Ectodermal cell (in vitro differentiated cells): ENCODE results near the gene C2orf68.
"Not testable (repeated sequence)": the region's sequence is repeated elsewhere in the genome, so short reads cannot be mapped to it uniquely, and the experiment has no call there.

ENCODE experiments used
- H3K27ac ChIP-seq: 2 replicates; pipeline ENCODE4 v1.7.0; 2013; ENCODE audit warnings: mild to moderate bottlenecking, low read depth, low read length; ENCODE audit not compliant: insufficient read depth, poor library complexity, severe bottlenecking
- H3K27me3 ChIP-seq: 2 replicates; pipeline ENCODE4 v1.7.0; 2013; ENCODE audit warnings: mild to moderate bottlenecking, low read length; ENCODE audit not compliant: insufficient read depth, control insufficient read depth, poor library complexity, severe bottlenecking
- H3K36me3 ChIP-seq: one replicate; pipeline ENCODE4 v1.7.0; 2013; ENCODE audit warnings: low read length; ENCODE audit not compliant: control insufficient read depth, insufficient read depth
- H3K4me1 ChIP-seq: one replicate; pipeline ENCODE4 v1.7.0; 2013; ENCODE audit warnings: low read length; ENCODE audit not compliant: control insufficient read depth, insufficient read depth
- H3K4me3 ChIP-seq: 2 replicates; pipeline ENCODE4 v1.7.0; 2013; ENCODE audit warnings: low read depth, low read length, control low read depth; ENCODE audit not compliant: insufficient read depth
- H3K9me3 ChIP-seq: 2 replicates; pipeline ENCODE4 v1.7.0; 2013; ENCODE audit warnings: mild to moderate bottlenecking, low read length, moderate library complexity; ENCODE audit not compliant: control insufficient read depth
- WGBS, 2 experiments: methylation state at CpG; one replicate each; pipeline ENCODE4 v1.1.7; 2013; ENCODE audit warnings: missing lambda C conversion rate in 2 of 2; 5-methylcytosine and 5-hydroxymethylcytosine counted together

C2orf68 gene

GRCh38 chr2:85611217-85611704 is 605 bp downstream of the C2orf68 start:
- Histone ChIP-seq H3K4me3 (peak overlapping the region; percentile 95), H3K9me3 (no peaks in the 10 kb centered on the region), H3K27me3 (no peaks in the 10 kb centered on the region), H3K36me3 (peaks cover 18% of the 10 kb centered on the region), H3K4me1 (no peaks in the 10 kb centered on the region), H3K27ac (no peak overlapping the region)
- 10% methylated on average over 24 of the region's 24 CpGs for WGBS, 2 experiments

GRCh38 chr2:85607268-85608215 is 4.3 kb downstream of the C2orf68 start:
- Histone ChIP-seq H3K36me3 (peaks cover 18% of the 10 kb centered on the region), H3K27me3 (no peaks in the 10 kb centered on the region), H3K4me3 (no peak overlapping the region), H3K4me1 (no peaks in the 10 kb centered on the region), H3K27ac (no peak overlapping the region), H3K9me3 (no peaks in the 10 kb centered on the region)
- 97% methylated on average over 9 of the region's 9 CpGs for WGBS, 2 experiments

GRCh38 chr2:85606116-85606455 is 5.8 kb downstream of the C2orf68 start:
- no peak overlapping the region for H3K4me3 ChIP-seq
- peak overlapping the region; percentile 50 for H3K27ac ChIP-seq
- no peaks in the 10 kb centered on the region for H3K9me3 ChIP-seq
- no peaks in the 10 kb centered on the region for H3K4me1 ChIP-seq
- 98% methylated on average over 7 of the region's 7 CpGs for WGBS, 2 experiments
- H3K27me3 ChIP-seq = no peaks in the 10 kb centered on the region
- peaks cover 18% of the 10 kb centered on the region for H3K36me3 ChIP-seq

GRCh38 chr2:85605406-85606115 is 6.3 kb downstream of the C2orf68 start:
- Histone ChIP-seq H3K36me3 (peaks cover 18% of the 10 kb centered on the region), H3K4me1 (no peaks in the 10 kb centered on the region), H3K4me3 (no peak overlapping the region), H3K9me3 (no peaks in the 10 kb centered on the region), H3K27ac (no peak overlapping the region), H3K27me3 (no peaks in the 10 kb centered on the region)
- WGBS, 2 experiments = 93 to 96% methylated on average over 4 of the region's 4 CpGs

- 93 to 95% methylated on average over 5 of the region's 6 CpGs for WGBS, 2 experiments
- H3K27me3 ChIP-seq = no peaks in the 10 kb centered on the region
- H3K27ac ChIP-seq = no peak overlapping the region
- no peaks in the 10 kb centered on the region for H3K9me3 ChIP-seq
- H3K4me1 ChIP-seq = no peaks in the 10 kb centered on the region
- peaks cover 18% of the 10 kb centered on the region for H3K36me3 ChIP-seq
- H3K4me3 ChIP-seq = no peak overlapping the region
These were observed 7.1 kb downstream of the C2orf68 start for GRCh38 chr2:85604568-85605339.

GRCh38 chr2:85604133-85604444 is 7.8 kb downstream of the C2orf68 start:
- H3K4me1 ChIP-seq, H3K4me3 ChIP-seq, H3K9me3 ChIP-seq, H3K27me3 ChIP-seq, H3K27ac ChIP-seq: not testable (repeated sequence)
- WGBS, 2 experiments = 89 to 96% methylated on average over 3 of the region's 3 CpGs
- peaks cover 18% of the 10 kb centered on the region for H3K36me3 ChIP-seq

GRCh38 chr2:85602476-85603234 is 9.2 kb downstream of the C2orf68 start, which contains the start of gene TMEM150A:
Gene TMEM150A (minus strand): TSS chr2:85602698. CDS start chr2:85601948, 750 bp downstream.
- Histone ChIP-seq H3K9me3 (no peaks in the 10 kb centered on the region), H3K4me3 (peak within 1 kb of the TSS; percentile 94), H3K4me1 (no peaks in the 10 kb centered on the region), H3K36me3 (peaks cover 5% of the 10 kb centered on the region), H3K27ac (no peak within 1 kb of the TSS), H3K27me3 (no peaks in the 10 kb centered on the region)
- 0% methylated on average over 73 of the region's 73 CpGs for WGBS, 2 experiments

GRCh38 chr2:85601771-85602475 is 9.9 kb downstream of the C2orf68 start:
- H3K27ac ChIP-seq = no peak overlapping the region
- peaks cover 7% of the 10 kb centered on the region for H3K36me3 ChIP-seq
- peak overlapping the region; percentile 94 for H3K4me3 ChIP-seq
- H3K4me1 ChIP-seq = no peaks in the 10 kb centered on the region
- H3K9me3 ChIP-seq = no peaks in the 10 kb centered on the region
- WGBS, 2 experiments = 12% methylated on average over 36 of the region's 36 CpGs
- H3K27me3 ChIP-seq = no peaks in the 10 kb centered on the region
